ENCODE data around the gene LRRC70. TPM values are rescaled to one million over a fixed set of nuclear protein-coding genes. Genes with fewer than 3 reads are reported as not detected.

Gene LRRC70
- total and polyA plus RNA-seq, 2 of the 8 experiments (the other 6 are each of a cell fraction or from before 2014, with no cell fraction given) = 0.62 to 0.67 TPM

- no peak overlapping the region for H2BK5ac ChIP-seq (ENCODE audit: low read depth, low read length)
- no peak overlapping the region for H4K91ac ChIP-seq (replicated peaks; ENCODE audit: insufficient read length, low read length)
- no peaks in the 10 kb centered on the region for H3K27me3 ChIP-seq (replicated peaks in 1 of 4; ENCODE audit: control insufficient read depth in 3 of 4, extremely low read depth in 1 of 4, insufficient read depth in 3 of 4, low read length in 3 of 4)
- H2BK12ac ChIP-seq (ENCODE audit: low read depth, low read length) = no peak overlapping the region
- no peak overlapping the region for H2AK5ac ChIP-seq (ENCODE audit: low read depth, low read length)
- no peaks in the 10 kb centered on the region for H3K79me1 ChIP-seq (ENCODE audit: low read depth, low read length)
- H3K23ac ChIP-seq (ENCODE audit: insufficient read length) = no peak overlapping the region
- no peaks in the 10 kb centered on the region for H4K20me1 ChIP-seq (replicated peaks in 1 of 2; ENCODE audit: control insufficient read depth in 1 of 2, insufficient read depth in 2 of 2, low read length in 2 of 2)
- no peak overlapping the region for H2BK20ac ChIP-seq (ENCODE audit: low read length)
- DNase-seq (ENCODE audit: low read depth in 1 of 2, low spot score in 2 of 2) = no peak
- no peak overlapping the region for H3K4ac ChIP-seq (replicated peaks; ENCODE audit: insufficient read length, low read depth, low read length)
- H4K5ac ChIP-seq (ENCODE audit: insufficient read length, low read depth, low read length) = no peak overlapping the region
- no peak overlapping the region for H3K9ac ChIP-seq (replicated peaks in 1 of 4; ENCODE audit: extremely low read depth in 1 of 4, low read depth in 3 of 4, low read length in 3 of 4)
- WGBS, 2 experiments (ENCODE audit: extremely low coverage in 1 of 2, insufficient coverage in 1 of 2, insufficient read length in 1 of 2, insufficient replicate concordance in 2 of 2, low coverage in 1 of 2, low lambda C conversion rate in 2 of 2, missing lambda C conversion rate in 1 of 2) = 86% methylated on average over 2 of the region's 2 CpGs; no CpG with 5 or more reads in 1 of the 2 experiments
- no peak overlapping the region for H3K4me3 ChIP-seq (ENCODE audit: extremely low read depth in 1 of 4, insufficient read depth in 2 of 4, low read depth in 3 of 4, low read length in 4 of 4)
- no peaks in the 10 kb centered on the region for H3K9me3 ChIP-seq (ENCODE audit: insufficient read depth in 2 of 2, low read depth in 1 of 2, low read length in 1 of 2)
- H4K8ac ChIP-seq (ENCODE audit: extremely low read depth, insufficient read depth, low read length) = no peak overlapping the region
- H3K27ac ChIP-seq (ENCODE audit: low read depth, low read length) = no peak overlapping the region
- no peak overlapping the region for H2AFZ ChIP-seq (ENCODE audit: low read length)
- H3K4me2 ChIP-seq (ENCODE audit: insufficient read depth in 1 of 2, low read depth in 2 of 2, low read length in 2 of 2) = no peak overlapping the region
- H3K4me1 ChIP-seq (replicated peaks in 1 of 4; ENCODE audit: control insufficient read depth in 3 of 4, insufficient read depth in 4 of 4, low read length in 3 of 4) = peaks cover 0 to 8% (median 4%) of the 10 kb centered on the region in 4 experiments; a peak in 3 of 7 replicates
- TF ChIP-seq SIX5 (IDR thresholded peaks at IDR 0.05; ENCODE audit: low read depth, low read length) = no peak
- no peak for TF ChIP-seq RBBP5 (IDR thresholded peaks at IDR 0.05; ENCODE audit: borderline replicate concordance, low read depth, low read length)
- TF ChIP-seq JUND (IDR thresholded peaks at IDR 0.05; ENCODE audit: low read length) = no peak
- TF ChIP-seq YY1 (IDR thresholded peaks at IDR 0.05; ENCODE audit: low read depth, low read length) = no peak
- FAIRE-seq = no peak
- no peak overlapping the region for H3K56ac ChIP-seq (replicated peaks; ENCODE audit: insufficient read length, low read depth, low read length)
- no peak overlapping the region for H2BK15ac ChIP-seq (ENCODE audit: low read length)
- no peaks in the 10 kb centered on the region for H3K23me2 ChIP-seq (ENCODE audit: low read depth, low read length)
- no peak overlapping the region for H3K14ac ChIP-seq (ENCODE audit: insufficient read length)
- H3K18ac ChIP-seq (ENCODE audit: extremely low read depth, low read length) = no peak overlapping the region
- ChIA-PET CTCF (ENCODE audit: partially characterized antibody) (no interaction called here), POLR2A (ENCODE audit: partially characterized antibody) (no interaction called here)
- no peaks in the 10 kb centered on the region; a peak in 1 of 4 replicates for H3K79me2 ChIP-seq (ENCODE audit: control insufficient read depth in 1 of 2, insufficient read depth in 2 of 2, low read length in 2 of 2)
- no peak overlapping the region for H2BK120ac ChIP-seq (replicated peaks; ENCODE audit: low read depth, low read length)
- peaks cover 0 to 5% (median 0%) of the 10 kb centered on the region in 4 experiments; a peak in 2 of 8 replicates for H3K36me3 ChIP-seq (ENCODE audit: control insufficient read depth in 2 of 4, insufficient read depth in 4 of 4, low read length in 3 of 4)
These were observed 14.5 kb upstream of the LRRC70 start for GRCh38 chr5:62564101-62564500.
